NCI-H460 (cell line): ENCODE measurements around the gene TCFL5. TPM values are rescaled to one million over a fixed set of nuclear protein-coding genes. Genes with fewer than 3 reads are reported as not detected.
A peak's percentile ranks its signal among the peaks of the same experiment; 100 is the strongest.
"Not testable (repeated sequence)": the region's sequence is repeated elsewhere in the genome, so short reads cannot be mapped to it uniquely, and the experiment has no call there.

Experiments used
- DNase-seq: peaks from one replicate; pipeline ENCODE4 v3.0.0-alpha.2; 2016; ENCODE audit warnings: low read depth; ENCODE audit errors: extremely low read depth
- total RNA-seq: library from RNA; depleted of rRNA; stranded (reverse); fragments of >200 nt; shearing (Covaris generic); gene quantifications from 2 replicates; pipeline ENCODE4 v1.2.3, GENCODE V29; 2014

The TCFL5 gene
- total RNA-seq, 1 experiment from 2014 or later = 15.1 TPM

GRCh38 chr20:62858058-62858830, 3.4 kb downstream of the TCFL5 start:
- no peak for DNase-seq

- no peak for DNase-seq
Measured at GRCh38 chr20:62856931-62857619, 4.5 kb downstream of the TCFL5 start.

GRCh38 chr20:62855120-62855519, 6.5 kb downstream of the TCFL5 start:
- DNase-seq = no peak

GRCh38 chr20:62854121-62854520, 7.5 kb downstream of the TCFL5 start:
- no peak for DNase-seq

GRCh38 chr20:62853304-62853703, 8.3 kb downstream of the TCFL5 start:
- not testable (repeated sequence) for DNase-seq

GRCh38 chr20:62852841-62853240, 8.8 kb downstream of the TCFL5 start:
- no peak for DNase-seq

GRCh38 chr20:62852196-62852595, 9.4 kb downstream of the TCFL5 start:
- DNase-seq = no peak

GRCh38 chr20:62850333-62850974, 11.2 kb downstream of the TCFL5 start:
- DNase-seq = no peak

GRCh38 chr20:62849431-62849830, 12.2 kb downstream of the TCFL5 start:
- DNase-seq = no peak

- DNase-seq = not testable (repeated sequence)
Measured at GRCh38 chr20:62848917-62849316, 12.7 kb downstream of the TCFL5 start.

GRCh38 chr20:62846166-62846890, 15.3 kb downstream of the TCFL5 start:
- no peak for DNase-seq

GRCh38 chr20:62845416-62846160, 16.0 kb downstream of the TCFL5 start:
- DNase-seq = no peak

GRCh38 chr20:62844182-62844581, 17.4 kb downstream of the TCFL5 start:
- no peak for DNase-seq

- DNase-seq = peak; percentile 43
Measured at GRCh38 chr20:62843656-62844055, 18.0 kb downstream of the TCFL5 start.

GRCh38 chr20:62841705-62842212, 19.9 kb downstream of the TCFL5 start:
- no peak for DNase-seq

- no peak for DNase-seq
Measured at GRCh38 chr20:62840244-62841197, 21.1 kb downstream of the TCFL5 start.

- no peak for DNase-seq
Measured at GRCh38 chr20:62839816-62840215, 21.8 kb downstream of the TCFL5 start.

- no peak for DNase-seq
Measured at GRCh38 chr20:62839261-62839660, 22.4 kb downstream of the TCFL5 start.
